ENCODE measurements around the gene SNX8. TPM values are rescaled to one million over a fixed set of nuclear protein-coding genes. Genes with fewer than 3 reads are reported as not detected.
A peak's percentile ranks its signal among the peaks of the same experiment; 100 is the strongest.

Gene SNX8
- total and polyA plus RNA-seq, 2 of the 8 experiments (the other 6 are each of a cell fraction or from before 2014, with no cell fraction given) = 46.2 to 70.8 TPM

DNA sequence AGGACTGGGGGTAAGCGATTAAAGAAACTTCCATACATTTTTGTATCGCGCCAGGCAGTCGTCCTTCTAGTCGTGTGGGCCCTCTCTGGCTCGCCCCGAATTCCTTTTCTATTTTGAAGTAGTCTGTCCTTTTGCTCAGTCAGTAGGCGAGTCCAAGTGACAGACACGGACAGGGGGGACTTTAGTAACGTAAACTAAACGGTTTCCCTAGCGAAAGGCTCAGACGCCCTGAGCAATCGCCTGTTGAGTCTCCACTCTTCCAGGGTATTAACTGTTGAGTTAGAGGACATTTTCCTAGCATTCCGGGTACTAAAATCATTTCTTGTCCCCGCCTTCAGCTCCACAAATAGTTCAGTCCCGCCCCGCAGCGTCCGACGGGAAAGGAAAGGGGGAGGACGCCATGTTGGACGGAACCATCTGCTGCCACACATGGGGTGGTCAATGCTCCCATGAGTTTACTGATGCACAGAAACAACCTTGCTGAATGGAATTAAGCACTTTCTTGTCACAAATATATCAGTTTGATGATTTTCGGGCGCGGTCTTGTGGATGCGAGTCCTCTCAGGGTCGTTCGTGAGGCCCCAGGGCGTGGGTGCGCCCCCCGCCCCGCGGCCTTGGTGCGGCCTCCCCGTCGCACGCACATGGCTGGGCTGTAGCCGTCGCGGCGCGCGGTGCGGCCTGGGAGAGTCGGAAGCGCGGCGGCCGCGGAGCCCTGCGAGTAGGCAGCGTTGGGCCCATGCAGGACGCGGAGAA is 40.1 kb upstream of the SNX8 start, which contains the start of gene EIF3B (continued):
- TF ChIP-seq TAF7 (optimal IDR thresholded peaks at IDR 0.05; ENCODE audit: borderline replicate concordance, low read depth, low read length) (peak; percentile 90), KDM5A (IDR thresholded peaks at IDR 0.05; ENCODE audit: low read length) (no peak), EGR1 (IDR thresholded peaks at IDR 0.05; ENCODE audit: borderline replicate concordance, low read depth, low read length) (no peak; the same call in 1 of the 2 replicates), YY1 (IDR thresholded peaks at IDR 0.05; ENCODE audit: low read depth, low read length) (peak; percentile 94), CHD2 (IDR thresholded peaks at IDR 0.05; ENCODE audit: low read length) (no peak), CEBPB (IDR thresholded peaks at IDR 0.05; ENCODE audit: low read depth, low read length) (no peak), TBP (IDR thresholded peaks at IDR 0.05; ENCODE audit: low read depth, low read length) (peak; percentile 79), ASH2L (IDR thresholded peaks at IDR 0.05; ENCODE audit: low read length) (no peak), POLR2AphosphoS5 (IDR thresholded peaks at IDR 0.05; ENCODE audit: low read depth, low read length) (peak; percentile 92), GTF2F1 (IDR thresholded peaks at IDR 0.05; ENCODE audit: borderline replicate concordance, low read depth, low read length) (no peak), SP1 (IDR thresholded peaks at IDR 0.05; ENCODE audit: low read depth, low read length) (0 out of 2 replicates have a peak, but pooled peaks have one; percentile 58), CHD1 (IDR thresholded peaks at IDR 0.05; ENCODE audit: low read depth, low read length) (peak; percentile 93), NRF1 (IDR thresholded peaks at IDR 0.05; ENCODE audit: low read depth, low read length) (no peak), ZNF274 (IDR thresholded peaks at IDR 0.05; ENCODE audit: borderline replicate concordance, extremely low read depth, low read length) (no peak), EP300 (IDR thresholded peaks at IDR 0.05; ENCODE audit: borderline replicate concordance in 1 of 2, low read depth in 2 of 2, low read length in 2 of 2) (peak in 1 of 2 experiments; percentile 98; a peak in 2 of 3 replicates), SUZ12 (IDR thresholded peaks at IDR 0.05; ENCODE audit: low read length) (no peak), CBX5 (IDR thresholded peaks at IDR 0.05; ENCODE audit: low read depth, low read length) (no peak), SIN3A (conservative IDR thresholded peaks at IDR 0.05 in 1 of 2, IDR thresholded peaks at IDR 0.05 in 1 of 2; ENCODE audit: low read depth in 1 of 2, low read length in 2 of 2) (no peak; a peak in 1 of 4 replicates), CREB1 (IDR thresholded peaks at IDR 0.05) (no peak), TAF1 (IDR thresholded peaks at IDR 0.05; ENCODE audit: low read depth, low read length) (peak; percentile 92)
- TF ChIP-seq, protein P1, sequence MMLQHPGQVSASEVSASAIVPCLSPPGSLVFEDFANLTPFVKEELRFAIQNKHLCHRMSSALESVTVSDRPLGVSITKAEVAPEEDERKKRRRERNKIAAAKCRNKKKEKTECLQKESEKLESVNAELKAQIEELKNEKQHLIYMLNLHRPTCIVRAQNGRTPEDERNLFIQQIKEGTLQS (IDR thresholded peaks at IDR 0.05; ENCODE audit: insufficient read depth, low read depth, low read length) = no peak
